Testis (tissue), 2 donors: ENCODE measurements around the gene ADAMTSL1.

Experiments
- POLR2A ChIP-seq: fragments of 450-650 bp; IDR thresholded peaks from one replicate; pipeline ENCODE4 v1.6.1; 2017; ENCODE audit warnings: antibody characterized with exemption, mild to moderate bottlenecking, moderate library complexity
- TF ChIP-seq, protein P1 (sequence below), 3 experiments: fragments of 450-650 bp in 2 of 3; fragments of 200-600 bp in 1 of 3; sonication (generic) in 1 of 3; IDR thresholded peaks; one replicate each; pipeline ENCODE4 v1.5.1; 2016 to 2019; ENCODE audit warnings: antibody characterized with exemption in 3 of 3, mild to moderate bottlenecking in 2 of 3, moderate library complexity in 1 of 3

DNA sequence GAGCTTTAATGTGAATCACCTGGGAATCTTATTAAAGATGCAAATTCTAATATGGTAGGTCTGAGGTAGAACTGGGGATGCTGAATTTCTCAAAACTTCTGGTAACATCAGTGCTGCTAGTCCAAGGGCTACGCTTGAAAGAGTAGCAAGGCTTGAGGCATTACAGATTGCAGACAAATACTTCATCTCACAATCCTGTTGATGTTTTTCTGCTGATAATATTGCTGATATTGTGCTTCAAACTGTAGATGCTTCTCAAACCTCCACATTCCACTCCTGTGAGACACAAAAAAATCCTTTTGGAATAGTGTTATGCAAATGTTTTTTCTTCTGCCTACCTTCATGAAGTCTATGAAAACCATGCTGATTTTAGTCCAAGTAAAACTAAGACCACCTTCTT is 419.5 kb downstream of the ADAMTSL1 start:
- TF ChIP-seq, protein P1, sequence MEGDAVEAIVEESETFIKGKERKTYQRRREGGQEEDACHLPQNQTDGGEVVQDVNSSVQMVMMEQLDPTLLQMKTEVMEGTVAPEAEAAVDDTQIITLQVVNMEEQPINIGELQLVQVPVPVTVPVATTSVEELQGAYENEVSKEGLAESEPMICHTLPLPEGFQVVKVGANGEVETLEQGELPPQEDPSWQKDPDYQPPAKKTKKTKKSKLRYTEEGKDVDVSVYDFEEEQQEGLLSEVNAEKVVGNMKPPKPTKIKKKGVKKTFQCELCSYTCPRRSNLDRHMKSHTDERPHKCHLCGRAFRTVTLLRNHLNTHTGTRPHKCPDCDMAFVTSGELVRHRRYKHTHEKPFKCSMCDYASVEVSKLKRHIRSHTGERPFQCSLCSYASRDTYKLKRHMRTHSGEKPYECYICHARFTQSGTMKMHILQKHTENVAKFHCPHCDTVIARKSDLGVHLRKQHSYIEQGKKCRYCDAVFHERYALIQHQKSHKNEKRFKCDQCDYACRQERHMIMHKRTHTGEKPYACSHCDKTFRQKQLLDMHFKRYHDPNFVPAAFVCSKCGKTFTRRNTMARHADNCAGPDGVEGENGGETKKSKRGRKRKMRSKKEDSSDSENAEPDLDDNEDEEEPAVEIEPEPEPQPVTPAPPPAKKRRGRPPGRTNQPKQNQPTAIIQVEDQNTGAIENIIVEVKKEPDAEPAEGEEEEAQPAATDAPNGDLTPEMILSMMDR (IDR thresholded peaks at IDR 0.05), result no peak
- no peak for TF ChIP-seq POLR2A
